NCI-H1092 (cell line): ENCODE data around the gene FBRSL1.

Experiments
- DNase-seq: peaks from one replicate; lab custom pipeline; 2025; lab: John Stamatoyannopoulos, UW

The FBRSL1 gene

GRCh38 chr12:132541200-132541599, 51.2 kb downstream of the FBRSL1 start:
- DNase-seq, result no peak

- no peak for DNase-seq
These were observed 52.0 kb downstream of the FBRSL1 start for GRCh38 chr12:132541996-132542395.

GRCh38 chr12:132542661-132543060, 52.7 kb downstream of the FBRSL1 start:
- no peak for DNase-seq

- no peak for DNase-seq
These were observed 53.5 kb downstream of the FBRSL1 start for GRCh38 chr12:132543298-132544079.

- no peak for DNase-seq
These were observed 54.1 kb downstream of the FBRSL1 start for GRCh38 chr12:132544080-132544397.

- DNase-seq, result no peak
These were observed 54.5 kb downstream of the FBRSL1 start for GRCh38 chr12:132544498-132544897.

- no peak for DNase-seq
These were observed 55.4 kb downstream of the FBRSL1 start for GRCh38 chr12:132545164-132545953.

- DNase-seq, result no peak
These were observed 56.0 kb downstream of the FBRSL1 start for GRCh38 chr12:132545955-132546354.

- no peak for DNase-seq
These were observed 56.7 kb downstream of the FBRSL1 start for GRCh38 chr12:132546647-132547046.

- DNase-seq, result no peak
These were observed 57.3 kb downstream of the FBRSL1 start for GRCh38 chr12:132547205-132547740.

- no peak for DNase-seq
These were observed 58.6 kb downstream of the FBRSL1 start for GRCh38 chr12:132548430-132549058.

GRCh38 chr12:132549059-132549458, 59.1 kb downstream of the FBRSL1 start:
- no peak for DNase-seq

- no peak for DNase-seq
These were observed 60.3 kb downstream of the FBRSL1 start for GRCh38 chr12:132550014-132550802.

- DNase-seq, result no peak
These were observed 61.1 kb downstream of the FBRSL1 start for GRCh38 chr12:132550830-132551640.

GRCh38 chr12:132551641-132552031, 61.7 kb downstream of the FBRSL1 start:
- no peak for DNase-seq

- DNase-seq, result no peak
These were observed 65.1 kb downstream of the FBRSL1 start for GRCh38 chr12:132554845-132555630.

GRCh38 chr12:132555686-132556085, 65.7 kb downstream of the FBRSL1 start:
- DNase-seq, result no peak

GRCh38 chr12:132556216-132556615, 66.3 kb downstream of the FBRSL1 start:
- DNase-seq, result no peak

- no peak for DNase-seq
These were observed 66.8 kb downstream of the FBRSL1 start for GRCh38 chr12:132556801-132557200.
